Measurements from ENCODE around the gene MAB21L3. TPM values are rescaled to one million over a fixed set of nuclear protein-coding genes. Genes with fewer than 3 reads are reported as not detected.
A peak's percentile ranks its signal among the peaks of the same experiment; 100 is the strongest.

The MAB21L3 gene
- total RNA-seq, 4 donors from 2014 or later = under 0.01 to 0.17 (median 0.11) TPM; not detected in 1

GRCh38 chr1:116176306-116176789 lies 65.1 kb downstream of the MAB21L3 start:
- Histone ChIP-seq H3K9me3 (no peaks in the 10 kb centered on the region), H3K27ac (replicated peaks in 1 of 4) (no peak overlapping the region), H3K4me1 (no peaks in the 10 kb centered on the region), H3K4me3 (no peak overlapping the region), H3K27me3 (peaks cover 0 to 11% (median 0%) of the 10 kb centered on the region in 4 donors), H3K36me3 (no peaks in the 10 kb centered on the region)
- intact Hi-C loops (cut with DNase I) = no loop called here
- DNase-seq (ENCODE audit: extremely low spot score) = peak; percentile 39
- TF ChIP-seq POLR2A (IDR thresholded peaks at IDR 0.05; ENCODE audit: low read depth) = no peak
- TF ChIP-seq POLR2AphosphoS5 (IDR thresholded peaks at IDR 0.05) = no peak
- TF ChIP-seq EP300 (IDR thresholded peaks at IDR 0.05) = no peak
- TF ChIP-seq CTCF (IDR thresholded peaks at IDR 0.05) = no peak
- 82% methylated on average over 4 of the region's 4 CpGs for WGBS

GRCh38 chr1:116177861-116178260 lies 66.7 kb downstream of the MAB21L3 start:
- Histone ChIP-seq H3K4me3 (no peak overlapping the region), H3K4me1 (no peaks in the 10 kb centered on the region), H3K27me3 (peaks cover 0 to 11% (median 0%) of the 10 kb centered on the region in 4 donors), H3K9me3 (no peaks in the 10 kb centered on the region), H3K36me3 (no peaks in the 10 kb centered on the region), H3K27ac (replicated peaks in 1 of 4) (no peak overlapping the region)
- no peak for TF ChIP-seq EP300 (IDR thresholded peaks at IDR 0.05)
- intact Hi-C loops (cut with DNase I) = no loop called here
- peak; percentile 17 for DNase-seq (ENCODE audit: extremely low spot score)
- 83% methylated on average over 3 of the region's 3 CpGs for WGBS

GRCh38 chr1:116178837-116179236 lies 67.6 kb downstream of the MAB21L3 start:
- Histone ChIP-seq H3K27me3 (peaks cover 0 to 17% (median 0%) of the 10 kb centered on the region in 4 donors), H3K36me3 (no peaks in the 10 kb centered on the region), H3K4me1 (no peaks in the 10 kb centered on the region), H3K27ac (replicated peaks in 1 of 4) (no peak overlapping the region), H3K4me3 (no peak overlapping the region), H3K9me3 (no peaks in the 10 kb centered on the region)
- DNase-seq (ENCODE audit: extremely low spot score) = peak; percentile 57
- intact Hi-C loops (cut with DNase I) = no loop called here
- TF ChIP-seq CTCF (IDR thresholded peaks at IDR 0.05) (no peak), EP300 (IDR thresholded peaks at IDR 0.05) (no peak), POLR2A (IDR thresholded peaks at IDR 0.05; ENCODE audit: low read depth) (no peak), POLR2AphosphoS5 (IDR thresholded peaks at IDR 0.05) (no peak)
- WGBS = 71% methylated on average over 1 of the region's 1 CpG

- H3K4me3 ChIP-seq = no peak overlapping the region
- peak; percentile 78 for DNase-seq (ENCODE audit: extremely low spot score)
- intact Hi-C loops (cut with DNase I) = no loop called here
- H3K4me1 ChIP-seq = no peaks in the 10 kb centered on the region
- peaks cover 0 to 18% (median 0%) of the 10 kb centered on the region in 4 donors for H3K27me3 ChIP-seq
- H3K9me3 ChIP-seq = no peaks in the 10 kb centered on the region
- 38% methylated on average over 2 of the region's 2 CpGs for WGBS
- no peak overlapping the region for H3K27ac ChIP-seq (replicated peaks in 1 of 4)
- no peak for TF ChIP-seq EP300 (IDR thresholded peaks at IDR 0.05)
- TF ChIP-seq POLR2AphosphoS5 (IDR thresholded peaks at IDR 0.05) = no peak
- no peak for TF ChIP-seq POLR2A (IDR thresholded peaks at IDR 0.05; ENCODE audit: low read depth)
- TF ChIP-seq CTCF (IDR thresholded peaks at IDR 0.05) = no peak
- H3K36me3 ChIP-seq = no peaks in the 10 kb centered on the region
Observed at GRCh38 chr1:116179419-116179818, 68.2 kb downstream of the MAB21L3 start.

GRCh38 chr1:116179964-116180363 lies 68.8 kb downstream of the MAB21L3 start:
- no peaks in the 10 kb centered on the region for H3K36me3 ChIP-seq
- no peaks in the 10 kb centered on the region for H3K4me1 ChIP-seq
- no peaks in the 10 kb centered on the region for H3K9me3 ChIP-seq
- H3K27me3 ChIP-seq = peaks cover 0 to 18% (median 0%) of the 10 kb centered on the region in 4 donors
- peak; percentile 78 for DNase-seq (ENCODE audit: extremely low spot score)
- H3K27ac ChIP-seq (replicated peaks in 1 of 4) = no peak overlapping the region
- no peak overlapping the region for H3K4me3 ChIP-seq
- intact Hi-C loops (cut with DNase I) = no loop called here
- TF ChIP-seq POLR2A (IDR thresholded peaks at IDR 0.05; ENCODE audit: low read depth) = no peak
- no peak for TF ChIP-seq EP300 (IDR thresholded peaks at IDR 0.05)
- no peak for TF ChIP-seq POLR2AphosphoS5 (IDR thresholded peaks at IDR 0.05)
- no peak for TF ChIP-seq CTCF (IDR thresholded peaks at IDR 0.05)
- WGBS = 85% methylated on average over 3 of the region's 3 CpGs

Data from esophagus muscularis mucosa (tissue), 4 donors.